Endothelial cell of umbilical vein (primary cell): ENCODE data around the gene UNC45A. TPM values are rescaled to one million over a fixed set of nuclear protein-coding genes. Genes with fewer than 3 reads are reported as not detected.

Experiments
- BruUV-seq: library from RNA; stranded (reverse); fragments of 400-500 nt; replicated peaks from 2 replicates; lab custom pipeline; 2021; lab: Mats Ljungman, UMichigan
- CTCF ChIA-PET: fragments of 300-600, 350-600 bp; sonication (Branson Sonifier 250); formaldehyde crosslinking; loops from one replicate; lab custom pipeline; 2021; ENCODE audit warnings: antibody characterized with exemption, inconsistent platforms; lab: Charles Lee
- POLR2A ChIA-PET: fragments of 300-600, 350-600 bp; sonication (Branson Sonifier 250); formaldehyde crosslinking; loops from one replicate; lab custom pipeline; 2021; ENCODE audit warnings: antibody characterized with exemption, inconsistent platforms; lab: Charles Lee
- DNase-seq: peaks from one replicate; pipeline ENCODE4 v3.0.0-alpha.2; 2011; ENCODE audit warnings: low read depth, low spot score
- FAIRE-seq: peaks from 2 replicates; lab custom pipeline; 2011; peaks lifted over from hg19 to GRCh38; lab: Jason Lieb, UNC
- H2AFZ ChIP-seq: 2 replicates; pipeline ENCODE4 v1.6.0; 2012; ENCODE audit warnings: low read depth, low read length, control low read depth, inconsistent platforms
- H3K27ac ChIP-seq: 2 replicates; pipeline ENCODE4 v1.5.1; 2011; ENCODE audit warnings: low read depth, mild to moderate bottlenecking, control low read depth, low read length, moderate library complexity; ENCODE audit not compliant: insufficient read depth
- H3K27me3 ChIP-seq, 2 experiments: 2 replicates each; pipeline versions ENCODE4 v1.6.0 to v1.6.1; 2011; ENCODE audit warnings: low read length in 2 of 2, mixed read lengths in 1 of 2; ENCODE audit not compliant: control insufficient read depth in 2 of 2, insufficient read depth in 2 of 2
- H3K36me3 ChIP-seq, 2 experiments: 2 replicates in 1 of 2; 3 replicates in 1 of 2; pipeline ENCODE4 v1.5.1; 2011; ENCODE audit warnings: low read length in 2 of 2, mild to moderate bottlenecking in 1 of 2, moderate library complexity in 1 of 2; ENCODE audit not compliant: control insufficient read depth in 2 of 2, insufficient read depth in 2 of 2; ENCODE audit errors: extremely low read depth in 1 of 2
- H3K4me1 ChIP-seq: 3 replicates; pipeline ENCODE4 v1.5.1; 2011; ENCODE audit warnings: mild to moderate bottlenecking, low read length; ENCODE audit not compliant: control insufficient read depth, insufficient read depth; ENCODE audit errors: extremely low read depth
- H3K4me2 ChIP-seq: 2 replicates; pipeline ENCODE4 v1.6.1; 2011; ENCODE audit warnings: low read length, control low read depth, mixed read lengths; ENCODE audit not compliant: insufficient read depth
- H3K4me3 ChIP-seq, 3 experiments: fragments of 200-600 bp in 1 of 3; sonication (generic), shearing (Covaris generic) in 1 of 3; replicated peaks in 1 of 3; 2 replicates each; pipeline ENCODE4 v1.5.1; 2011 to 2016; ENCODE audit warnings: control low read depth in 3 of 3, low read length in 3 of 3, mild to moderate bottlenecking in 2 of 3, inconsistent platforms in 1 of 3, low read depth in 1 of 3, moderate library complexity in 1 of 3; ENCODE audit not compliant: insufficient read depth in 1 of 3
- H3K79me2 ChIP-seq: 2 replicates; pipeline ENCODE4 v1.6.0; 2012; ENCODE audit warnings: low read length, inconsistent platforms; ENCODE audit not compliant: control insufficient read depth, insufficient read depth
- H3K9ac ChIP-seq: replicated peaks from 2 replicates; pipeline ENCODE3; 2011; ENCODE audit warnings: low read length, control low read depth; ENCODE audit not compliant: insufficient read depth; ENCODE audit errors: extremely low read depth
- H3K9me1 ChIP-seq: replicated peaks from 3 replicates; pipeline ENCODE4 v1.6.0; 2011; ENCODE audit warnings: mild to moderate bottlenecking, low read length; ENCODE audit not compliant: control insufficient read depth, insufficient read depth; ENCODE audit errors: extremely low read depth
- H3K9me3 ChIP-seq: replicated peaks from 2 replicates; pipeline ENCODE4 v1.5.1; 2012; ENCODE audit warnings: low read length, inconsistent platforms; ENCODE audit not compliant: control insufficient read depth, insufficient read depth
- H4K20me1 ChIP-seq: replicated peaks from 2 replicates; pipeline ENCODE3; 2011; ENCODE audit warnings: mild to moderate bottlenecking, low read length; ENCODE audit not compliant: control insufficient read depth, insufficient read depth; ENCODE audit errors: extremely low read depth
- EZH2 ChIP-seq: IDR thresholded peaks from 2 replicates; pipeline ENCODE4 v1.6.1; 2012; ENCODE audit warnings: borderline replicate concordance, low read depth, mild to moderate bottlenecking, moderate library complexity, low read length, inconsistent platforms; ENCODE audit not compliant: severe bottlenecking
- FOS ChIP-seq: IDR thresholded peaks from 2 replicates; pipeline ENCODE4 v1.6.1; 2011; ENCODE audit warnings: mild to moderate bottlenecking, low read length, moderate library complexity, borderline replicate concordance; ENCODE audit not compliant: insufficient read depth
- GATA2 ChIP-seq: IDR thresholded peaks from 2 replicates; pipeline ENCODE4 v1.7.0; 2011; ENCODE audit warnings: low read depth, mild to moderate bottlenecking, moderate library complexity, mixed read lengths, low read length; ENCODE audit not compliant: insufficient read length, insufficient read depth
- JUN ChIP-seq: IDR thresholded peaks from 2 replicates; pipeline ENCODE4 v1.6.1; 2011; ENCODE audit warnings: borderline replicate concordance, low read depth; ENCODE audit not compliant: insufficient read length, insufficient read depth
- MYC ChIP-seq: IDR thresholded peaks from one replicate; pipeline ENCODE4 v1.6.1; 2011; ENCODE audit warnings: mild to moderate bottlenecking, low read depth, low read length
- POLR2A ChIP-seq: IDR thresholded peaks from 2 replicates; pipeline ENCODE4 v1.6.1; 2012; ENCODE audit warnings: low read depth, mild to moderate bottlenecking, control low read depth, low read length
- POLR2AphosphoS5 ChIP-seq: IDR thresholded peaks from 2 replicates; pipeline ENCODE4 v1.6.1; 2012; ENCODE audit warnings: low read depth, mild to moderate bottlenecking, control low read depth, low read length, moderate library complexity; ENCODE audit not compliant: insufficient read depth
- dilution Hi-C: fragments of 300-500 bp; cut with MboI; formaldehyde crosslinking; loops from one replicate; pipeline ENCODE4 v1.15.0; 2019; ENCODE audit warnings: low sequenced_read_pairs; ENCODE audit not compliant: extremely low pct_ligation_motif_present
- intact Hi-C: fragments of 100-400 bp; cut with micrococcal nuclease; formaldehyde crosslinking; loops from one replicate; pipeline ENCODE4 v1.10.0; 2022
- polyA plus RNA-seq, 4 experiments: library from polyadenylated mRNA; depleted of rRNA in 3 of 4; stranded (reverse) in 3 of 4; unstranded in 1 of 4; fragments of >200 nt; gene quantifications; 2 replicates each; pipeline versions ENCODE4 v1.2.1 to v1.2.3, GENCODE V29; 2011 to 2012; ENCODE audit warnings: missing spikeins in 1 of 4
- total RNA-seq: library from RNA; stranded (reverse); gene quantifications from 2 replicates; pipeline ENCODE4 v1.2.3, GENCODE V29; 2021
- TF ChIP-seq, protein P1 (sequence below): IDR thresholded peaks from 2 replicates; pipeline ENCODE4 v1.6.1; 2011; ENCODE audit not compliant: insufficient read depth, insufficient read length
- TF ChIP-seq, protein P2 (sequence below), 2 donors: IDR thresholded peaks; 1 replicate in 1 of 2; 2 replicates in 1 of 2; pipeline ENCODE4 v1.5.1; 2011; ENCODE audit warnings: low read length in 2 of 2, mild to moderate bottlenecking in 2 of 2, moderate library complexity in 2 of 2, control low read depth in 1 of 2, inconsistent platforms in 1 of 2, low read depth in 1 of 2; ENCODE audit not compliant: insufficient read depth in 1 of 2; ENCODE audit errors: extremely low read depth in 1 of 2

The UNC45A gene
- total and polyA plus RNA-seq, 2 donors (not counting 3 experiments of a cell fraction or from before 2014, with no cell fraction given): 103 to 106 TPM

DNA sequence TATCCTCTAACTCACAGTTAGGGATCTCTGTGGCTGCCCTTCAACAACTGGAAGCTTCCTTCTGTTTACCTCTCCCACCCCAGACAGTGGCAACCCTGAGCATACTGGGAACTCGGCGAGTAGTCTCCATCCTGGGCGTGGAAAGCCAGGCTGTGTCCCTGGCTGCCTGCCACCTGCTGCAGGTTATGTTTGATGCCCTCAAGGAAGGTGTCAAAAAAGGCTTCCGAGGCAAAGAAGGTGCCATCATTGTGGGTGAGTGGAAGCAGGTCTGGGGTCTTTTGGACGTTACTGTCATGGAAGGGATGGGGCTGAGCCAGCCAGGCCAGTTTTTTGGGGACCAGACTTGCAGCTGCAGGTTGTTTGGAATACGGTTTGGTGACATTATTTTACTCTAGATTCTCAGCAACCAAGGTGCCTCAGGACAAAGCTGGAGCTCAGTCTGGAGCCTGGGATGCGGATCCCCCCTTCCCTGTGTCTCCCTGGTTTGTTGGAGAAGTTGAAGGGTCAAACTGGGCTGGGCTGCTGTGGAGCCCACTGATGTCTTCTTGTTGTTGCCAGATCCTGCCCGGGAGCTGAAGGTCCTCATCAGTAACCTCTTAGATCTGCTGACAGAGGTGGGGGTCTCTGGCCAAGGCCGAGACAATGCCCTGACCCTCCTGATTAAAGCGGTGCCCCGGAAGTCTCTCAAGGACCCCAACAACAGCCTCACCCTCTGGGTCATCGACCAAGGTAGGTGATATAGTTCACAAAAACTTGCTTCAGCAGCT lies 7.5 kb downstream of the UNC45A start:
- POLR2A ChIA-PET: no interaction called here
- no peak overlapping the region for H3K9ac ChIP-seq
- H3K4me3 ChIP-seq: no peak overlapping the region
- DNase-seq (no peak), FAIRE-seq (no peak)
- no TSS peak for BruUV-seq
- H3K9me1 ChIP-seq: no peaks in the 10 kb centered on the region
- no peaks in the 10 kb centered on the region for H3K27me3 ChIP-seq
- no peaks in the 10 kb centered on the region for H3K9me3 ChIP-seq
- no peak for TF ChIP-seq JUN
- no peak for TF ChIP-seq MYC
- TF ChIP-seq FOS: no peak
- TF ChIP-seq EZH2: no peak
- TF ChIP-seq POLR2A: no peak
- TF ChIP-seq POLR2AphosphoS5: no peak
- TF ChIP-seq, protein P1, sequence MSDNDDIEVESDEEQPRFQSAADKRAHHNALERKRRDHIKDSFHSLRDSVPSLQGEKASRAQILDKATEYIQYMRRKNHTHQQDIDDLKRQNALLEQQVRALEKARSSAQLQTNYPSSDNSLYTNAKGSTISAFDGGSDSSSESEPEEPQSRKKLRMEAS: no peak
- TF ChIP-seq, protein P2, sequence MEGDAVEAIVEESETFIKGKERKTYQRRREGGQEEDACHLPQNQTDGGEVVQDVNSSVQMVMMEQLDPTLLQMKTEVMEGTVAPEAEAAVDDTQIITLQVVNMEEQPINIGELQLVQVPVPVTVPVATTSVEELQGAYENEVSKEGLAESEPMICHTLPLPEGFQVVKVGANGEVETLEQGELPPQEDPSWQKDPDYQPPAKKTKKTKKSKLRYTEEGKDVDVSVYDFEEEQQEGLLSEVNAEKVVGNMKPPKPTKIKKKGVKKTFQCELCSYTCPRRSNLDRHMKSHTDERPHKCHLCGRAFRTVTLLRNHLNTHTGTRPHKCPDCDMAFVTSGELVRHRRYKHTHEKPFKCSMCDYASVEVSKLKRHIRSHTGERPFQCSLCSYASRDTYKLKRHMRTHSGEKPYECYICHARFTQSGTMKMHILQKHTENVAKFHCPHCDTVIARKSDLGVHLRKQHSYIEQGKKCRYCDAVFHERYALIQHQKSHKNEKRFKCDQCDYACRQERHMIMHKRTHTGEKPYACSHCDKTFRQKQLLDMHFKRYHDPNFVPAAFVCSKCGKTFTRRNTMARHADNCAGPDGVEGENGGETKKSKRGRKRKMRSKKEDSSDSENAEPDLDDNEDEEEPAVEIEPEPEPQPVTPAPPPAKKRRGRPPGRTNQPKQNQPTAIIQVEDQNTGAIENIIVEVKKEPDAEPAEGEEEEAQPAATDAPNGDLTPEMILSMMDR (IDR thresholded peaks at IDR 0.05; ENCODE audit: extremely low read depth in 1 of 2, insufficient read depth in 1 of 2, low read depth in 1 of 2, low read length in 2 of 2): no peak
- TF ChIP-seq GATA2: no peak
- H3K36me3 ChIP-seq: peaks cover 25 to 56% of the 10 kb centered on the region in 2 experiments
- H2AFZ ChIP-seq: no peak overlapping the region
- H3K27ac ChIP-seq: no peak overlapping the region
- no peak overlapping the region for H3K4me2 ChIP-seq
- intact Hi-C loops: no loop called here
- no peaks in the 10 kb centered on the region for H3K79me2 ChIP-seq
- dilution Hi-C loops: no loop called here
- H3K4me1 ChIP-seq: no peaks in the 10 kb centered on the region
- CTCF ChIA-PET: interaction anchor here (1.0 to 3.9 kb wide), 2 partner anchors 7 to 14 kb away, joined by 3 to 13 read pairs; partner anchors contain the start of gene UNC45A
- no peaks in the 10 kb centered on the region for H4K20me1 ChIP-seq
